Activated CD8-positive, alpha-beta T cell treated with anti-CD3 and anti-CD28 coated beads for 36 hours (primary cell): ENCODE measurements around the gene STAC3. TPM values are rescaled to one million over a fixed set of nuclear protein-coding genes. Genes with fewer than 3 reads are reported as not detected.
A peak's percentile ranks its signal among the peaks of the same experiment; 100 is the strongest.

Experiments used
- ATAC-seq: fragments of 200-7000 bp; cut with Tn5 transposase; one replicate; pipeline ENCODE4 v1.10.0; 2021; ENCODE audit warnings: mild to moderate bottlenecking, moderate library complexity
- CTCF ChIA-PET: fragments of 350-600 bp; sonication (Branson Sonifier 250); formaldehyde crosslinking; loops from one replicate; lab custom pipeline; 2021; ENCODE audit warnings: antibody characterized with exemption; lab: Charles Lee
- POLR2A ChIA-PET: fragments of 350-600 bp; sonication (Branson Sonifier 250); formaldehyde crosslinking; loops from one replicate; lab custom pipeline; 2021; ENCODE audit warnings: antibody characterized with exemption; lab: Charles Lee
- DNase-seq: peaks from one replicate; pipeline ENCODE4 v3.0.0-alpha.2; 2020
- H3K27ac Mint-ChIP-seq: one replicate; pipeline ENCODE4 v1.8.0; 2021; ENCODE audit warnings: mild to moderate bottlenecking, mixed read lengths
- H3K27me3 Mint-ChIP-seq: one replicate; pipeline ENCODE4 v1.8.0; 2021; ENCODE audit warnings: mixed read lengths
- H3K36me3 Mint-ChIP-seq: one replicate; pipeline ENCODE4 v1.8.0; 2021; ENCODE audit warnings: low read depth, mixed read lengths
- H3K4me1 Mint-ChIP-seq: one replicate; pipeline ENCODE4 v1.8.0; 2021; ENCODE audit warnings: low read depth, mixed read lengths
- H3K4me3 Mint-ChIP-seq: one replicate; pipeline ENCODE4 v1.8.0; 2021; ENCODE audit warnings: mild to moderate bottlenecking, moderate library complexity, mixed read lengths
- H3K9me3 Mint-ChIP-seq: one replicate; pipeline ENCODE4 v1.8.0; 2021; ENCODE audit warnings: mixed read lengths
- intact Hi-C: fragments of 100-400 bp; cut with micrococcal nuclease; formaldehyde crosslinking; loops from one replicate; pipeline ENCODE4 v1.10.0; 2022
- total RNA-seq, 2 experiments: library from RNA; stranded (reverse); gene quantifications; one replicate each; pipeline ENCODE4 v1.2.3, GENCODE V29; 2021
- TF ChIP-seq, protein P1 (sequence below): fragments of 200-600 bp; IDR thresholded peaks from one replicate; pipeline ENCODE4 v1.8.0; 2022; ENCODE audit warnings: antibody characterized with exemption, mild to moderate bottlenecking

Gene STAC3
- total RNA-seq, 2 experiments from 2014 or later, result 1.7 to 2.1 TPM

DNA sequence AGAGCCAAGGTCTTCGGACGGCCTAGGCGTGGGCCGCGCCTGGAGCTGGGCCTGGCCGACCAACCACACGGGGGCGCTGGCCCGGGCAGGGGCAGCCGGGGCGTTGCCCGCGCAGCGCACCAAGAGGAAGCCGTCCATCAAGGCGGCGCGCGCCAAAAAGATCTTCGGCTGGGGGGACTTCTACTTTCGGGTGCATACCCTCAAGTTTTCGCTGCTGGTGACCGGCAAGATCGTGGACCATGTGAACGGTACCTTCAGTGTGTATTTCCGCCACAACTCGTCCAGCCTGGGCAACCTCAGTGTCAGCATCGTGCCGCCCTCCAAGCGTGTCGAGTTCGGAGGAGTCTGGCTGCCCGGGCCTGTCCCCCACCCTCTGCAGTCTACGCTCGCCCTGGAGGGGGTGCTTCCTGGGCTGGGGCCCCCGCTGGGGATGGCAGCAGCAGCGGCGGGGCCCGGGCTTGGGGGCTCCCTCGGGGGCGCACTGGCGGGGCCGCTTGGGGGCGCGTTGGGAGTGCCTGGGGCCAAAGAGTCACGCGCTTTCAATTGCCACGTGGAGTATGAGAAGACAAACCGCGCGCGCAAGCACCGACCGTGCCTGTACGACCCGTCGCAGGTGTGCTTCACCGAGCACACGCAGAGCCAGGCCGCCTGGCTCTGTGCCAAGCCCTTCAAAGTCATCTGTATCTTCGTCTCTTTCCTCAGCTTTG, 25.9 kb downstream of the STAC3 start:
- CTCF ChIA-PET, result interaction anchor here (0.9 to 13.6 kb wide), 5 partner anchors 9 to 234 kb away, joined by 3 to 431 read pairs (median 4); partner anchors contain the start of gene NXPH4
- intact Hi-C loops, result no loop called here
- H3K27me3 Mint-ChIP-seq, result peaks cover 61% of the 10 kb centered on the region
- POLR2A ChIA-PET, result interaction anchor here (0.9 to 12.7 kb wide), 3 partner anchors 11 to 237 kb away, joined by 3 to 238 read pairs (median 4); a partner anchor contains a TSS
- H3K36me3 Mint-ChIP-seq, result peaks cover 8% of the 10 kb centered on the region
- TF ChIP-seq, protein P1, sequence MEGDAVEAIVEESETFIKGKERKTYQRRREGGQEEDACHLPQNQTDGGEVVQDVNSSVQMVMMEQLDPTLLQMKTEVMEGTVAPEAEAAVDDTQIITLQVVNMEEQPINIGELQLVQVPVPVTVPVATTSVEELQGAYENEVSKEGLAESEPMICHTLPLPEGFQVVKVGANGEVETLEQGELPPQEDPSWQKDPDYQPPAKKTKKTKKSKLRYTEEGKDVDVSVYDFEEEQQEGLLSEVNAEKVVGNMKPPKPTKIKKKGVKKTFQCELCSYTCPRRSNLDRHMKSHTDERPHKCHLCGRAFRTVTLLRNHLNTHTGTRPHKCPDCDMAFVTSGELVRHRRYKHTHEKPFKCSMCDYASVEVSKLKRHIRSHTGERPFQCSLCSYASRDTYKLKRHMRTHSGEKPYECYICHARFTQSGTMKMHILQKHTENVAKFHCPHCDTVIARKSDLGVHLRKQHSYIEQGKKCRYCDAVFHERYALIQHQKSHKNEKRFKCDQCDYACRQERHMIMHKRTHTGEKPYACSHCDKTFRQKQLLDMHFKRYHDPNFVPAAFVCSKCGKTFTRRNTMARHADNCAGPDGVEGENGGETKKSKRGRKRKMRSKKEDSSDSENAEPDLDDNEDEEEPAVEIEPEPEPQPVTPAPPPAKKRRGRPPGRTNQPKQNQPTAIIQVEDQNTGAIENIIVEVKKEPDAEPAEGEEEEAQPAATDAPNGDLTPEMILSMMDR, result peak; percentile 72
- peaks cover 64% of the 10 kb centered on the region for H3K4me1 Mint-ChIP-seq
- ATAC-seq (peak; percentile 26), DNase-seq (peak; percentile 76)
- H3K4me3 Mint-ChIP-seq, result peak overlapping the region; percentile 53
- H3K9me3 Mint-ChIP-seq, result no peaks in the 10 kb centered on the region
- no peak overlapping the region for H3K27ac Mint-ChIP-seq

DNA sequence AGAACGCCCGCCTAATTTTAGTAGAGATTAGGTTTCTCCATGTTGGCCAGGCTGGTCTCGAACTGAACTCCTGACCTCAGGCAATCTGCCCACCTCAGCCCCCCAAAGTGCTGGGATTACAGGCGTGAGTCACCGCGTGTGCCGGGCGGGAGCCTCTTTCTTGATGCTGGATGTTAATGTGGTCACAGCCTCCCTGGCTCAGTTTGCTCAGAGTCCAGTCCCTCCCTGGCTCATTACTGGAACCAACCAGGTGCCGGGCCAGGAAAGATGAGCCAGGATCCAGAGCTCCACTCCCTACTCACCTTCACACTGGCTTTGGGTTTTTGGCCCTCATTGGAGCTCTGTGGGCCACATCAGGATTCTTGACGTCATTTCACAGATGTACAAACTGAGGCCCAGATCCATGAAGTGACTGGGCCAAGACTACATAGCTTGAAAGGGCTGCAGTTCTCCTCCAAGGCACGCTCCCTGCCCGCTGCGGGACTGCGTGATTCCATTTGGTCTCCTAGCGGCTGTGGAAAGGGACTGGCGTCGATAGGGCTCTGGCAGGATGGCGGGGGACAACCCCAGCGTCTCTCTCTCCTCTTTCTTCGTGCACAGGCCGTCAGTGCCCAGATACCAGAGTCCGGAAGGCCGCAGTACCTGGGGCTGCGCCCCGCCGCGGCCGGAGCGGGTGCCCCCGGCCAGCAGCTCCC, 26.6 kb downstream of the STAC3 start:
- CTCF ChIA-PET, result interaction anchor here (0.9 to 13.6 kb wide), 6 partner anchors 8 to 235 kb away, joined by 3 to 431 read pairs (median 4); partner anchors contain the start of gene NXPH4
- ATAC-seq (no peak), DNase-seq (no peak)
- intact Hi-C loops, result no loop called here
- Mint-ChIP-seq H3K9me3 (no peaks in the 10 kb centered on the region), H3K36me3 (peaks cover 3% of the 10 kb centered on the region), H3K4me1 (peaks cover 67% of the 10 kb centered on the region), H3K27ac (no peak overlapping the region), H3K4me3 (no peak overlapping the region), H3K27me3 (peaks cover 66% of the 10 kb centered on the region)
- POLR2A ChIA-PET, result interaction anchor here (0.5 to 12.7 kb wide), 3 partner anchors 13 to 238 kb away, joined by 3 to 238 read pairs (median 3); a partner anchor contains a TSS
- TF ChIP-seq, protein P1, result no peak

DNA sequence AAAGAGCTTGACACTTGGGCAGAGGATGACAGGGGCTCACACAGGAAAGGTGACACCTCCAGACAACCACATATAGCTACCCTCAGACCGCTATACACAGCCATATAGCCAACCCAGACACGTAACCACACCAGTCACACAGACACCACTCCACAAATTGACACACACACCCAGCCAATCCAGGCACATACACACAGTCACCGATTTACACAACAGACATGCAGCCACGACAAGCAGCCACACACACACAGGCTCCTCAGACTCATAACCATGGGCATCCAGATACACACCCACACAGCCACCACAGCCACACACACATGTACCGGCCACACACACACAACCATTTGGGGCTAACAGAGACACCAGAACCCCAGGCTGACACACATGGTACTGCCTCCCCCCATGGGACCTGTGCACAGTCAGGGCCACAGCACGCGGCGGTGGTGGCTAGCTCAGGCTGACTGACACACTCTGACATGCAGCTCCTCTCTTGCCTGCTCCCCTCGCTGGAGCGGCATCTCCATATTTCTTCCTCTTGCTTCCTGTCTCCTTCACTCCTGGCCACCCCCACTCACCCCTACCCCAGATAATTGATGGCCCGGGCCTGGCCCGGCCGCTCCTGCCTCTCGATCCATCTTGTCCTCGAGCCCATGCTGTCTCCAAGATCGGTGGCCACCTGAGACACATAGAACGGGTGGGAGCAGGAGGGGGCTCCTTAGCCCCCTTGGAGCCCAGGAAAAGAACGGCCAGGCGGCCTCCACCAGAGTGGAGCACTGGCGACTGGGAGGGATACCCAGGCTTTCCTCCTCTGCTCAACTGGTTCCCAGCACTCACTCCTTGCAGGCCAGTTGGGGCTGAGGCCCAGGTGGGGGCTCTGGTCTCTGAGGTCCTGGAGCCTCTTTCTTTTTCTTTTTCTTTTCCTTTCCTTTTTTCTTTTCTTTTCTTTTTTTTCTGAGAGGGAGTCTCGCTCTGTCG, 27.5 kb downstream of the STAC3 start:
- peaks cover 60% of the 10 kb centered on the region for H3K4me1 Mint-ChIP-seq
- H3K36me3 Mint-ChIP-seq, result peaks cover 3% of the 10 kb centered on the region
- H3K27me3 Mint-ChIP-seq, result peaks cover 74% of the 10 kb centered on the region
- TF ChIP-seq, protein P1, result no peak
- CTCF ChIA-PET, result interaction anchor here (0.6 to 13.6 kb wide), 5 partner anchors 7 to 192 kb away, joined by 3 to 431 read pairs (median 4); partner anchors contain the start of gene NXPH4
- DNase-seq, result peak; percentile 71
- no peak overlapping the region for H3K27ac Mint-ChIP-seq
- POLR2A ChIA-PET, result interaction anchor here (0.9 to 12.7 kb wide), 3 partner anchors 9 to 239 kb away, joined by 3 to 238 read pairs (median 5); a partner anchor contains a TSS
- intact Hi-C loops, result no loop called here
- peak; percentile 78 for ATAC-seq
- H3K4me3 Mint-ChIP-seq, result no peak overlapping the region
- no peaks in the 10 kb centered on the region for H3K9me3 Mint-ChIP-seq

DNA sequence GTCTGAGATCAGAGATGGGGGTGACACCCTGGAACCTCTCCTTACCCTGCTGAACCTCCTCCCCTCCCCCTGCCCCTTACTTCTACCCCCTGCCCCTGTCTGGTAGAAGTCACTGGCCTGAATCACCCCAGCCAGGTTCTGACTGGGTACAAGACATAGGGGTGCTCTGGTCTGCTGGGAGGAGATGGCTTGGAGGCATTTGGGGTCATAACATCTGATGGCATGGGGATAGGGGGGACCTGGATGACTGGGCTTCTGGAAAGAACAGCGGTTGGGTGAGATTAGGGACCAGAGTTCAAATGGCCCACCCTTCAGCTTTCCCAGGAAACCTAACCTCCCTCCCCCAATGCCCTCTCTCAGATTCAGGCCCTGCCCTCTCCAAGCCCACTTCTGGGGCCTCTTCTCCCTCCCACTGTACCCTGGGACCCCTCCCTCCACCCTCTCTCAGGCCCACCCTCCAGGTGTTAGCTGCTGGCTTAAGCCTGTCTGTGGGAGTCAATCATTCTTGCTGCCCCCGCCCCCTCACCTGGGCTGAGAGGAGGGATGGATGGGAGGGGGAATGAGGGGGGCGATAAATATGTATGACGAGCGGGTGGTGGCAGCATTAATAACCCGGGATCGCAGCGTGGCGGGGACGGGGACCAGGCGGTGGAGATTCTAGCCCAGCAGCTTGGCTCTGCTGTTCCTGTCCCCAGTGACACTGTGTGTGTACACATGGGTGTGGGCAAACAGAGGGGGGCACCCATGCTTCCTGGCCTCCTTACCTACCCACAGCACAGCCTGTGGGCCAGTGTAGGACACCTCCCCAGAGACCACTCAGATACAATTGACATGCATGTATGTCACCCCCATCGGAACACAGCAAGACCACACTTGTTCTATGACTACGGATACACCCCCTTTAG, 28.4 kb downstream of the STAC3 start:
- peaks cover 3% of the 10 kb centered on the region for H3K36me3 Mint-ChIP-seq
- ChIA-PET POLR2A (interaction anchor here (1.1 to 12.7 kb wide), 3 partner anchors 8 to 236 kb away, joined by 3 to 238 read pairs (median 5); a partner anchor contains a TSS), CTCF (interaction anchor here (0.6 to 13.6 kb wide), 3 partner anchors 6 to 40 kb away, joined by 3 to 431 read pairs (median 215); partner anchors contain the start of gene NXPH4)
- no peak for ATAC-seq
- H3K27me3 Mint-ChIP-seq, result peaks cover 79% of the 10 kb centered on the region
- H3K27ac Mint-ChIP-seq, result no peak overlapping the region
- peaks cover 55% of the 10 kb centered on the region for H3K4me1 Mint-ChIP-seq
- no peak for DNase-seq
- H3K4me3 Mint-ChIP-seq, result no peak overlapping the region
- intact Hi-C loops, result no loop called here
- H3K9me3 Mint-ChIP-seq, result no peaks in the 10 kb centered on the region
- TF ChIP-seq, protein P1, result no peak
